Activated T-cell treated with anti-CD3 and anti-CD28 coated beads, Interleukin-2, amount 50 U/mL, for 24 hours (primary cell): ENCODE data around the gene KDM4B.
"Not testable (repeated sequence)": the region's sequence is repeated elsewhere in the genome, so short reads cannot be mapped to it uniquely, and the experiment has no call there.

ENCODE experiments used
- DNase-seq: peaks from one replicate; pipeline ENCODE4 v3.0.0-alpha.2; 2020
- H3K27ac Mint-ChIP-seq: 2 replicates; pipeline ENCODE4 v1.8.0; 2020; ENCODE audit warnings: mild to moderate bottlenecking, mixed read lengths
- H3K27me3 Mint-ChIP-seq: 2 replicates; pipeline ENCODE4 v1.8.0; 2020; ENCODE audit warnings: mixed read lengths
- H3K36me3 Mint-ChIP-seq: 2 replicates; pipeline ENCODE4 v1.8.0; 2020; ENCODE audit warnings: low read depth, mixed read lengths
- H3K4me1 Mint-ChIP-seq: 2 replicates; pipeline ENCODE4 v1.8.0; 2020; ENCODE audit warnings: low read depth, mixed read lengths
- H3K4me3 Mint-ChIP-seq: 2 replicates; pipeline ENCODE4 v1.8.0; 2020; ENCODE audit warnings: mild to moderate bottlenecking, moderate library complexity, mixed read lengths
- H3K9me3 Mint-ChIP-seq: 2 replicates; pipeline ENCODE4 v1.8.0; 2020; ENCODE audit warnings: mixed read lengths

KDM4B gene

DNA sequence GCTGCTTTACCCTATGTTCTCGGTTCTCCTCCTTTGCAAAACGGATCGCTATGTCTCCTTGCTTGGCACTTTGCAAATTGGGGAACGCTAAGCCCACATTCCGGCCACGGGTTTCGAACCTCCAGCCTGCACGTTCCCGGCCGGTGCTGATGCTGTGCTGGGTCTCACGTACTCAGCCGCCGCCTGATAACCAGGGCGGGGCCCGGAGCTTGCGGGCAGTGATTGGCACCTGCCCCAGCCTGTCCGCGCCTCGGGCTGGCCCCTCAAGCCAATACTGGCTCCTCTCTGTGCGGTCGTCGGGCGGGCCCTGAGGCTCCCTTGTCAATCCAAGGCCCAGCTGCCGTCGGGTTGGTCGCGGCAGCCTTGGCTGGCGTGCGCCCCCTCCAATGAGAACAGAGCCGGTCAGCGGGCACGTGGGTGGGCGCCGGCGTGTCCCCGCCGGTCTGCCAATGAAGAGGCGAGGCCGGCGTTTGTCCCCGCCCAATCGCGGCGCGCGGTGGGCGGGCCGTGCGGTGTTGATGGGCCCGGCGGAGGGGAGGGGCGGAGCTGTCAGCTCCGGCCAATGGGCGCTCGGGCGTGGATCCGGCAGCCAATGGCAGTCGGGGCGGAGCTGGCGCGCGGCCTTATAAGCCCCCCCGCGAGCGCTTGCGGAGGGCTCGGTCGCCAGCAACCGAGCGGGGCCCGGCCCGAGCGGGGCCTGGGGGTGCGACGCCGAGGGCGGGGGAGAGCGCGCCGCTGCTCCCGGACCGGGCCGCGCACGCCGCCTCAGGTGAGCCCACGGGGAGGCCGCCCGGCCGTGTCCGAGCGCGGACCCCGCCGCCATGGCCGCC is at the start of gene KDM4B:
TSS of gene KDM4B (plus strand) at position 652 of the 830 bp plus-strand sequence. CDS start 63,778 bp downstream, outside the sequence.
- Mint-ChIP-seq H3K36me3 (peaks cover 28% of the 10 kb centered on the region), H3K4me1 (peaks cover 36% of the 10 kb centered on the region), H3K27ac (peak within 1 kb of the TSS; percentile 92), H3K27me3 (no peaks in the 10 kb centered on the region), H3K4me3 (peak within 1 kb of the TSS; percentile 89), H3K9me3 (no peaks in the 10 kb centered on the region)
- DNase-seq = peak; percentile 99

DNA sequence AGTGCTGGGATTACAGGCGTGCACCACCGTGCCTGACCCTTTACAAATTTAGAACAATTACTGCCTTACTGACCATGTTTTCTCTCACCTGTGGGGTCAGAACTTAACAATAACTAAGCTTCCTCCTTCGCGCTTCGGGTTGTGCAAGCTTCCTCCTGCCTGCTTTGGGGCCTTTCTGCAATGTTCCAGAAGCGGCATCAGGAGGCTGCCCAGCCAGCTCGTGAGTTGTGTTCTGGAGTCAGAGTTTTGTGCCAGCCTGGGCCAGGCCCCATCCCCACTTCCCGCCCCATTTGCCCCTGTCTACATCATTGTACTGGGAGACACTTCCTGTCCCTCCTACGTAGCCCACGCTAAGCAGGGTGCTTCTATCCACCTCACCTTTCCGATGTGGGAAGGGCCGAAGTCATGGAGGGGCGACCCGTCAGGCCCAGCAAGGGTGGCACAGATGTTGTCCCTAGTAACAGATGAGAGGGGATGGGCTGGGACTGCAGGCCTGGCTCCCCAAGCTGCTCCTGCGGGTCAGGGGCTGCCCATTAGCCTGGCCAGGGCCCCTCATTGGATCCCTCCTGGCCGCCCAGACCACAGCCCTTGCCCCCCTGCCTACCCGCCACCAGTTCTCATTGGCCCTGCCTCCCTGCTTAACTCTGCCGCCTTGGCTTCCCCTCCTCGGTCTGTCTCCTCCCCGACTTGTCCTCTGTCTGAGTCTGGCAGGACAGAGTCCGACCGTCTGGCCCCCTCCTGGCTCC is 46.2 kb upstream of the KDM4B start:
- no peak overlapping the region for H3K4me3 Mint-ChIP-seq
- DNase-seq = no peak
- H3K27me3 Mint-ChIP-seq = no peaks in the 10 kb centered on the region
- no peak overlapping the region for H3K27ac Mint-ChIP-seq
- H3K36me3 Mint-ChIP-seq = peaks cover 86% of the 10 kb centered on the region
- peaks cover 10% of the 10 kb centered on the region for H3K4me1 Mint-ChIP-seq
- H3K9me3 Mint-ChIP-seq = no peaks in the 10 kb centered on the region

DNA sequence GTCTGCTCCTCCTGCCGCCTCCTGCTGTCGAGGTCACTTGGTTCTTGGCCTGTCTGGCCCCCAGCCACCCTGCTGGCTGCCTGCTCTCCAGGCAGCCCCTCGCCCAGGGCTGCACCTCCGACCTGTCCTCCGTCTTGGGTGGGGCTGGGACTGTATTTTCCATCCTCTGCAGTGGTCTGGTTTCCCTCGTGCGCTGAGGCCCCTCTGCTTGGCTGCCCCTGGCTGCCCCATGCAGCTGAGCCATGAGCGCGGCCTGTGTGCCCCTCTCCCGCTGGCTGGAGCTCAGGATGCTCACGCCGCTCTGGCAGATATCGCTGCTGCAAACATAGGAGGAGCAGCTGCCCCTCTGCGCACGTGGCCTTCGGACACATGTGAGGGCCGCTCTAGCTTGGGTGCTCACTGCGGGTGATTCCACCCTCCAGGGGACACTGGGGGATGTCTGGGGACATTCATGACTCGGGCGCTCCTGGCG is 45.6 kb upstream of the KDM4B start:
- H3K4me3 Mint-ChIP-seq = no peak overlapping the region
- no peak overlapping the region for H3K27ac Mint-ChIP-seq
- H3K36me3 Mint-ChIP-seq = peaks cover 86% of the 10 kb centered on the region
- H3K27me3 Mint-ChIP-seq = no peaks in the 10 kb centered on the region
- H3K4me1 Mint-ChIP-seq = peaks cover 9% of the 10 kb centered on the region
- H3K9me3 Mint-ChIP-seq = no peaks in the 10 kb centered on the region
- DNase-seq = no peak

DNA sequence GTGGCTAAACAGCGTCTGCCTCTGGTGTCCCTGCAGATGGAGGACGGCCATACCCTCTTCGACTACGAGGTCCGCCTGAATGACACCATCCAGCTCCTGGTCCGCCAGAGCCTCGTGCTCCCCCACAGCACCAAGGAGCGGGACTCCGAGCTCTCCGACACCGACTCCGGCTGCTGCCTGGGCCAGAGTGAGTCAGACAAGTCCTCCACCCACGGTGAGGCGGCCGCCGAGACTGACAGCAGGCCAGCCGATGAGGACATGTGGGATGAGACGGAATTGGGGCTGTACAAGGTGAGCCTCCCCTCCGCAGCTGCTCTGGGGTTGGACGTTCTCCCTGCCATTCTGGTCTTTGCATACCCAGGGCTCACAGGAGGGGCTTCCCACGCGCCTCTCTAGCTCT is 39.7 kb upstream of the KDM4B start:
- Mint-ChIP-seq H3K9me3 (no peaks in the 10 kb centered on the region), H3K4me1 (peaks cover 6% of the 10 kb centered on the region), H3K36me3 (peaks cover 89% of the 10 kb centered on the region), H3K27me3 (no peaks in the 10 kb centered on the region), H3K4me3 (no peak overlapping the region), H3K27ac (no peak overlapping the region)
- no peak for DNase-seq

DNA sequence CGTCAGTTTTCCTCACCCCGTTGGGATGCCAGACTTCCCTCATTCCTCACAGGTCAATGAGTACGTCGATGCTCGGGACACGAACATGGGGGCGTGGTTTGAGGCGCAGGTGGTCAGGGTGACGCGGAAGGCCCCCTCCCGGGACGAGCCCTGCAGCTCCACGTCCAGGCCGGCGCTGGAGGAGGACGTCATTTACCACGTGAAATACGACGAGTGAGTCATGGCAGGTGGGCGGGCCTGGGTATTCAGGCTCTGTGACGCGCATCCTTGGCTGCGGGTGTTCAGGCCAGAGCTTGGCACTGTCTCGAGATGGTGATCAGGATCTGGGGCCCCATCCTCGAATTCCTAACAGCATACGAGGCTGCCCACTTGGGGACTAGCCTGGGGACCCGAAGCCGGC is 38.2 kb upstream of the KDM4B start:
- Mint-ChIP-seq H3K9me3 (no peaks in the 10 kb centered on the region), H3K27me3 (no peaks in the 10 kb centered on the region), H3K4me3 (no peak overlapping the region), H3K36me3 (peaks cover 93% of the 10 kb centered on the region), H3K4me1 (peaks cover 3% of the 10 kb centered on the region), H3K27ac (no peak overlapping the region)
- DNase-seq = no peak

DNA sequence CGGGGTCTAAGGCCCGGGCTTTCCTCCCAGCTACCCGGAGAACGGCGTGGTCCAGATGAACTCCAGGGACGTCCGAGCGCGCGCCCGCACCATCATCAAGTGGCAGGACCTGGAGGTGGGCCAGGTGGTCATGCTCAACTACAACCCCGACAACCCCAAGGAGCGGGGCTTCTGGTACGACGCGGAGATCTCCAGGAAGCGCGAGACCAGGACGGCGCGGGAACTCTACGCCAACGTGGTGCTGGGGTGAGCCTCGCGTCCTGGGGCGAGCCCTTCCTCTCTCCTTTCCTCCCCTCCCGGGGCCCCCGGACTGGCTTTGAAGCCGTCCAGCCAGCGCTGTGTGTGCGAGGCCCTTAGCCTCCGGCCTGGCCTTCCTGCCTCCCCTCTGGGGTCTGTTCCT is 36.2 kb upstream of the KDM4B start:
- DNase-seq = no peak
- no peaks in the 10 kb centered on the region for H3K4me1 Mint-ChIP-seq
- no peaks in the 10 kb centered on the region for H3K9me3 Mint-ChIP-seq
- no peak overlapping the region for H3K4me3 Mint-ChIP-seq
- H3K27ac Mint-ChIP-seq = no peak overlapping the region
- peaks cover 96% of the 10 kb centered on the region for H3K36me3 Mint-ChIP-seq
- no peaks in the 10 kb centered on the region for H3K27me3 Mint-ChIP-seq

DNA sequence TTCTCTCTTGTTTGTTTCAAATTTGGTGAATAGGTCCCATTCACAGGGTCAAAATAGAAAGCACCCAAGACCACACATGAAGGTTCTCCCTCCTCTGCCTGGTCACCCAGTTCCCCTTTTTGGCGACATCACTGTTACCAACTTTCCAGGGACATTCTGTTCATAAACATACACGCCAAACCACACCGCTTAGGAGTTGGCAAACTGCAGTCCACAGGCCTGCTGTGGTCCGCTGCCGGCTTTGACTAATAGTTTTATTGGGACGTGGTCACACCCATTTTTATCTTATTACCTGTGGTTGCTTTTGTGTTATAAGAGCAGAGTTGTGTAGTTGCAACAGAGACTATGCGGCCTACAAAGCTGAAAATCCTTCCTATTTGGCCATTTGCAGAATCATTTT is 35.4 kb upstream of the KDM4B start:
- DNase-seq = no peak
- Mint-ChIP-seq H3K36me3 (peaks cover 96% of the 10 kb centered on the region), H3K4me3 (no peak overlapping the region), H3K27ac (no peak overlapping the region), H3K4me1 (no peaks in the 10 kb centered on the region), H3K27me3 (no peaks in the 10 kb centered on the region), H3K9me3 (no peaks in the 10 kb centered on the region)

DNA sequence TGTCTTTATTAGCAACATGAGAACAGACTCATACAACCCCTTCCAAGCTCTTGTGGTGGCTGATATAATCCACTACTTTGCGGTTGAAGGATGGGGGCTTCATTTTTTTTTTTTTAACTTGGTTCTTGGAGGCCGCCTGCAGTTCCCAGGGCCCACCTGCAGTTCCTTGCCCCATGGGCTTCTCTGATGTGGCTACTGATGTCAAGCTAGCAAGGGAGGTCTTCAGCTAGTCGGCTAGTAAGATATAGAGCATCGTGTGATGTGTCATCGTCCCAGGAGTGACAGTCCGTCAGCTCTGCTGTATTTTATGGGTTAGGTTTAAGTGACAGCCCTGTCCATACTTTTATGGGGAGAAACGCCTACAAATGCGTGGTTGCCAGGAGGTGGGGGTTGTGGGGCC is 33.5 kb upstream of the KDM4B start:
- DNase-seq = no peak
- Mint-ChIP-seq H3K36me3 (peaks cover 91% of the 10 kb centered on the region), H3K4me1 (no peaks in the 10 kb centered on the region), H3K27ac (no peak overlapping the region), H3K4me3 (no peak overlapping the region), H3K9me3 (no peaks in the 10 kb centered on the region), H3K27me3 (no peaks in the 10 kb centered on the region)

DNA sequence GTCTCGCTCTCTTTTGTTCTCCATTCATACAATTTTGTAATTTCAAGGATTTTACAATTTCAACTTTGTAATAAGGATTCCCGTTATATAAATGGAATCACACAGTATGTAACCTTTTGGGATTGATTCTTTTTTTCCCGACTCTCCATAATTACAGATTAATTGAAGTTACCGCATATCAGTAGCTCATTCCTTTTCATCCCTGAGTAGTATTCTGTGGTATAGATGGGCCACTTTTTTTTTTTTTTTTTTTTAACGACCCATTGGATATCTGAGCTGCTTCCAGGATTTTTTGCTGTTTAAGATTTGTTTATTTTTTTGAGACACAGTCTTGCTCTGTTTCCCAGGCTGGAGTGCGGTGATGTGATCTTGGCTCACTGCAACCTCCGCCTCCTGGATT is 31.9 kb upstream of the KDM4B start:
- no peak overlapping the region for H3K4me3 Mint-ChIP-seq
- no peak for DNase-seq
- H3K27me3 Mint-ChIP-seq = no peaks in the 10 kb centered on the region
- no peaks in the 10 kb centered on the region for H3K4me1 Mint-ChIP-seq
- H3K27ac Mint-ChIP-seq = no peak overlapping the region
- peaks cover 92% of the 10 kb centered on the region for H3K36me3 Mint-ChIP-seq
- H3K9me3 Mint-ChIP-seq = no peaks in the 10 kb centered on the region

DNA sequence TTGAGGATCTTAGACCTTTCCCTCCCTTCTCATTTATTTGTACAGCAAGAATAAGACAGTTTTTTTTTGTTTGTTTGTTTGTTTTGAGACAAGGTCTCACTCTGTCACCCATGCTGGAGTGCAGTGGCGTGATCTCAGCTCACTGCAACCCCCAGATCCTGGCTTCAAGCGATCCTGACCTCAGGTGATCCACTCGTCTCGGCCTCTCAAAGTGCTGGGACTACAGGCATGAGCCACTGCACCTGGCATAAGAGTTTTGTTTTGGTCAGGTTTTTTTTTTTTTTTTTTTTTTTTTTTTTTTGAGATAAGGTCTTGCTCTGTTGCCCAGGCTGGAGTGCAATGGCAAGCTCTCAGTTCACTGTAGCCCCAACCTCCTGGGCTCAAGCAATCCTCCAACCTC is 30.5 kb upstream of the KDM4B start:
- H3K4me1 Mint-ChIP-seq, H3K9me3 Mint-ChIP-seq, H3K4me3 Mint-ChIP-seq, H3K27ac Mint-ChIP-seq, DNase-seq, H3K27me3 Mint-ChIP-seq: not testable (repeated sequence)
- H3K36me3 Mint-ChIP-seq = peaks cover 92% of the 10 kb centered on the region

DNA sequence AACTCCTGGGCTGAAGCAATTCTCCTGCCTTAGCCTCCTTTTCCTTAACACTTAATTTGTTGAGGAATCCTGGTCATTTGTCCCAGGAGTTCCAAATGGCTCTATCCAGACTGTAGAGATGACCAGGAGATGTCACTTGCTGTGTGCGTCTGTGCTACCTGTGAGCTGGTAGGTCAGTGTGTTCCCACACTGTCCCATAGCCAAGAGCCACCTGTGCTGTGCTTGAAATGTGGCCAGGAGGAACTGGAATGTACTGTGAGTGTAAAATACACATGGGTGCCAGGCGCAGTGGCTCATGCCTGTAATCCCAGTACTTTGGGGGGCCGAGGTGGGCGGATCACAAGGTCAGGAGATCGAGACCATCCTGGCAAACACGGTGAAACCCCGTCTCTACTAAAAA is 29.4 kb upstream of the KDM4B start:
- Mint-ChIP-seq H3K36me3 (peaks cover 94% of the 10 kb centered on the region), H3K27ac (no peak overlapping the region)

DNA sequence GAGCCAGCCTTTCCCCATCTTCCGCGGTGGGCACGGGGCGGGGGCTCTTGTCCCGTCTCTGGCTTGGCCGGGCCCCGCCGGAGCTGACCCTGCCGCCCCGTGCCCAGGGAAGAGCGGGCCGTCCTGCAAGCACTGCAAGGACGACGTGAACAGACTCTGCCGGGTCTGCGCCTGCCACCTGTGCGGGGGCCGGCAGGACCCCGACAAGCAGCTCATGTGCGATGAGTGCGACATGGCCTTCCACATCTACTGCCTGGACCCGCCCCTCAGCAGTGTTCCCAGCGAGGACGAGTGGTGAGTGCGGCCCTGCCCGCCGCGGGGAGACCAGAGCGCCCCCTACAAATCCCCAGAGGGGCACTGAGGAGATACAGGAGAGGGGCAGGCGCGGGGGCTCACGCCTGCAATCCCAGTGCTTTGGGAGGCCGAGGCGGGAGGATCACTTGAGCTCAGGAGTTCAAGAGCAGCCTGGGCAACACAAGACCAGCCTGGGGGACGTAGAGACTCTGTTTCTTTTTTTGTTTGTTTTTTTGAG is 27.2 kb upstream of the KDM4B start:
- peaks cover 94% of the 10 kb centered on the region for H3K36me3 Mint-ChIP-seq
- not testable (repeated sequence) for DNase-seq, H3K27me3 Mint-ChIP-seq, H3K4me3 Mint-ChIP-seq, H3K9me3 Mint-ChIP-seq, H3K4me1 Mint-ChIP-seq, H3K27ac Mint-ChIP-seq

More for the DNA sequence above, 29.4 kb upstream of the KDM4B start:
- Mint-ChIP-seq H3K4me3 (no peak overlapping the region), H3K4me1 (no peaks in the 10 kb centered on the region), H3K9me3 (no peaks in the 10 kb centered on the region), H3K27me3 (no peaks in the 10 kb centered on the region)
- no peak for DNase-seq

DNA sequence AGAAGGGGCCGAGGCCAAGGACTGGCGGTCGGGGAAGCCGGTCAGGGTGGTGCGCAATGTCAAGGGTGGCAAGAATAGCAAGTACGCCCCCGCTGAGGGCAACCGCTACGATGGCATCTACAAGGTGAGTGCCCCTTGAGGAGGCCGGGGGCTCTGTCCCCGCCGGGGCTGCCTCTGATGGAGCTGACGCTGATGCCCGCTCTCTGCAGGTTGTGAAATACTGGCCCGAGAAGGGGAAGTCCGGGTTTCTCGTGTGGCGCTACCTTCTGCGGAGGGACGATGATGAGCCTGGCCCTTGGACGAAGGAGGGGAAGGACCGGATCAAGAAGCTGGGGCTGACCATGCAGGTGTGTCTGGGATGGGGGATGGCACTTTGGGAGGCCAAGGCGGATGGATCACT is 18.3 kb upstream of the KDM4B start:
- H3K4me3 Mint-ChIP-seq, H3K9me3 Mint-ChIP-seq, DNase-seq, H3K4me1 Mint-ChIP-seq, H3K27ac Mint-ChIP-seq, H3K27me3 Mint-ChIP-seq: not testable (repeated sequence)
- H3K36me3 Mint-ChIP-seq = peaks cover 93% of the 10 kb centered on the region

DNA sequence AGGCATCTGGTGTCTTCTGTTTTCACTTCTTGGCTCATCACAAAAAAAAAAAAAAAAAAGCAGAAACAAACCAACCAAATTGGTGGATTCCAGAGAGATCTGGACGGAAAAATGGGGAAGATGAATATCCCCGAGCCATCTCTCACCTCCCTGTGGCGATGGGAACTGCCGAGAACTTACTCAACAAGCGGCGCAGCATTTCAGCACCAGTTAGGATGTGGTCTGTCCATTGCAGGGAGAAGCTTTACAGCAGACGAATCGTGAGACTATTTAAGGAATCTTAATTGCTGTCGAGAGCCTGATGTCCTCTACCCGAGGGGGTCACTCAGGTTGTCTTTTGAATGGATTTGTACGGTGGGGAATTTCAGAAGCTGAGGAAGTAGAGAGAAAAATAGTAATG is 17.3 kb upstream of the KDM4B start:
- H3K9me3 Mint-ChIP-seq = no peaks in the 10 kb centered on the region
- H3K4me1 Mint-ChIP-seq = no peaks in the 10 kb centered on the region
- H3K27me3 Mint-ChIP-seq = no peaks in the 10 kb centered on the region
- no peak for DNase-seq
- peaks cover 93% of the 10 kb centered on the region for H3K36me3 Mint-ChIP-seq
- H3K4me3 Mint-ChIP-seq = no peak overlapping the region
- H3K27ac Mint-ChIP-seq = no peak overlapping the region

DNA sequence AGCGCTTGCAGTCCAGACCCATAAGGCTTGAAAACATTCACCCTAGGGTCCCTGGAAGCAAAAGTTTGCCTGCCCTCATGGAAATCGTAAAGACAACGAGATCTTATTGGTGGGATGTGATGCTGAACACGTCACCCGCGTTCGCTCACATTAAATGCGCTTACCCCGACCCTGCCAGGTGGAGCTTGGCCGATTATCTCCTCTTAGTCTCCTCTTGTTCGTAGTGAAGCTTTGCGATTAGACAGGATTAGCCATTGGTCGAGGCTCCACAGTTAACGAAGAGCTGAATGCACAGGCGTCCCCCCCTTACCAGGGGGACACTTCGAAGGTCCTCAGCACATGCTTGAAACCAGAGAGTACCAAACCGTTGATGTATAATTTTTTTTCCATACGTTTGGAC is 16.0 kb upstream of the KDM4B start:
- Mint-ChIP-seq H3K4me1 (no peaks in the 10 kb centered on the region), H3K27ac (no peak overlapping the region), H3K36me3 (peaks cover 94% of the 10 kb centered on the region), H3K4me3 (no peak overlapping the region), H3K9me3 (no peaks in the 10 kb centered on the region), H3K27me3 (no peaks in the 10 kb centered on the region)
- DNase-seq = no peak
